Measurements from ENCODE around the gene MICALL1.
"Not testable (repeated sequence)": the region's sequence is repeated elsewhere in the genome, so short reads cannot be mapped to it uniquely, and the experiment has no call there.

The MICALL1 gene

GRCh38 chr22:37961062-37961461 is 55.0 kb downstream of the MICALL1 start:
- DNase-seq, result no peak

DNA sequence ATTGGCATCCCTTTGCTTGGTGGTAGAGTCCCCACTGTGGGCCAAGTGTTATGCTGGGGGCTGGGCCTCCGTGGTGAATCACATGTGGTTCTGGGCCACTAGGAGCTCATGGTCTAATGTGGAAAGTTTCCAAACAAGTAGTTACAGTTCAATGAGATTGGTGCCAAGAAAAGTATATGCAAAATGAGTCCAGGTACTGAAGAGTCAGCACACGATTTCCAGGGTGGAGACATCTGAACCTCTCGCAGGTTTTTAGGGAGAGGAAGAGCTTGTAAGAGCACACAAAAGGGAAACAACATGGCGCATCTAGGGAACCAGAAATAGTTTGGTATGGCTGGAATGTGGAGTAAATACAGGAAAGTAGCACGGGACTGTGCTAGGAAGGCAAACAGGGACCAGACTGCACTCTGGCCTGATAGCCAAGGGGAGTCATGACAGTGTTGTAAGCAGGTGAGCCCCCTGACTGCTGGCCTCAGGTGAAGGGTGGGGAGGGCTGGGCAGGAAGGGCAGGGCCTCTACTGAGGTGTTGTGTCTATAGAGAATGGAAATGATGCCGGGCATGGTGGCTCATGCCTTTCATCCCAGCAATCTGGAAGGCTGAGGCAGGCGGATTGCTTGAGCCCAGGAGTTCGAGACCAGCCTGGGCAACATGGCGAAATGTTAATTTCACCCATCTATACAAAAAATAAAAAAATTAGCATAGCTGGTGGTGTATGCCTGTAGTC is 60.0 kb downstream of the MICALL1 start:
- DNase-seq, result no peak

GRCh38 chr22:37967147-37967546 is 61.0 kb downstream of the MICALL1 start:
- no peak for DNase-seq

- no peak for DNase-seq
These were observed 61.7 kb downstream of the MICALL1 start for GRCh38 chr22:37967637-37968451.

DNA sequence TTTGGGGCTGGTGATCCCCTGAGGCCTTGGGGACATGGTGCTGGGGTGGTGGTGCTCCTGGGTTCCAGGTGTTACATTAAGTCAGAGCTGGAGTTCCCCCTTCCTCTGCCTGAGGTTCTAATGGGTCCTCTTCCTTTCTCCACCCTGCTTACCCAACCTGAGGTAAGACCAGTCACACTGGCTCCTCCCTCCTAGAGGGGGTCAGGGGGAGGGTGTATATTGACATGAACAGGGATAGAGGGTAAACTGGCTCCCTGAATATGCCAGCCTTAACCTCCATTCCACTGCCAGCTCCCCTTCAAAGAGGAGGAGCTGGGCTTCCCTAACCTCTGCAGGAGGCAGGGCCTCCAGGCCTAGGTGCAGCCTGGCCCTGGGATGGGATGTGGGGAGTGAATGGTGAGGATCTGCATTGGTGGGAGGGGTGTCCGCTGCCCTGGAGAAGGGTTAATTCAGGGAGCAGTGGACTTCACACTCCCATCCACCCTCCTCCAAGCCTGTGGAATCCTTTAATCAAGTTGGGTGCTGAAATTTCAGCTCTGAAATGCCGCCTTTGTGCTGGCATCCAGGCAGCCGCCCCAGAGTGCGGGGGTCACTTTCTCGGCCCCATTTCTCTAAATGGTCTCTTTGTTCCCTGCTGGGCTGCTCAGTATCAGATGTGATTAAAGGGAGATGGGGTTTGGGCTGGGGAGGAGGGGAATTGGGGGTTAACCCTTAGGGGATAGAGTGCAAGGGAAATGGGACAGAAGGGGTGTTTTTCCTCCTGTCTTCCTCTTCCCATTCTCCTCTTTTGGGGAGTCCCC is 62.6 kb downstream of the MICALL1 start:
- DNase-seq, result peak; percentile 21

DNA sequence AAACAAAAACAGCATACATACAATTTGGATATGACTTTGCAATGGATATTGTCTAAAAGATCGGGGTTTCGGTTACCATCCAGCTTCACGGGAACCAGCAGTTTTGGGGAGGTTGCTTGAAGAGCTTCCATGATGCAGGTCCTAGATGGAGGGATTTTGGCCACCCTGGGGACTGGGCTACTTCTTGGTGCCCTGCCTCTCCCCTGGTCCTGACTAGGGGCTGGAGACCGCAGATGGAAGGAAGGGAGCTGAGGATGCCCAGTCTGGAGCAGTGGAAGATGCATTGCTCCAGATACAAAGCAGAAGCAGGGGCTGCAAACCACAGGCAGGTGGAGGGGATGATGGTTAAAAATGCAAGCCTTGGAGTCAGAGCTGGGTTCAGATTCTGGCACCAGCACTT is 64.8 kb downstream of the MICALL1 start:
- no peak for DNase-seq

DNA sequence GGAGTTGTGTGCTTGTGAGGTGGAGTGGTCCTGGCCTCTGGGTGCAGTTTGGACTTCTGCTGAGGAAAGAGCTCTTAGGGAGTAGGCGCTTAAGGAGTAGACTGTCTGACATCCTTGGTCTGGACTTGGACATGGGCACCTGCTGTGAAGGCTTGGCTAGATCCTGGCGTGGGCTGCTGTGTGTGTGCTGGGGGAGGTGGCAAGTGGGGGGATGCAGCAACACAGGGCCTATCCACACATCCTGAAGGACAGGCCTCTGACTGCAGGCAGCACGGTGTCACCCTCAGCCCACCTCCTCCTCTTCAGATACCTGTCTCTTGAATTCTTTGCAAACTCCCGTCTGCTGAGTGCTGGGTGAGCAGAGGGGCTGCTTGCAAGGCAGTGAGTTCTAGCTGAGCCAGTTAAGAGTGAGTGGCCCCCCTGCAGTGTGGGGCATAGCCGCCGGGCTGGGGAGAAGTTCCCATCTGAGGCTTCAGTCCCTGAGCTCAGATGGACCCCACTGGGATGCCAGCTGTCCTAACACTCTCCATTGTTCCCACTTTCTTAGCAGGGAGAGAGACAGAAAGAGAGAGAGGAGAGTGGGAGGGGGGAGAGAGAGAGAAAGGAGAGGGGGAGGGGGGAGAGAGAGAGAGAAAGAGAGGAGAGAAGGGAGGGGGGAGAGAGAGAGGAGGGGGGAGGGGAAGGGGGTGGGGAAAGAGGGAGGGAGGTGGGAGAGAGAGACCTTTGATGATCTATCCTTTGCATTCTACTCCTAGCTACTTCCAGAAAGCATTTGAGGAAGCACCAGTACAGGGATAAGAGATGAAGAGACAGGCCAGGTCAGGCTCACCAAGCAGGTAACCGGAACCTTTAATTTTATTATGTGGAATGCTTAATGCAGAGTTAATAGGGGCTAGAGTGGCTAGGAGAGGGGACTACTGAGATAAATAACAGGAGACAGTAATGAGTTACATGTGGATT is 65.7 kb downstream of the MICALL1 start:
- DNase-seq, result peak; percentile 62

DNA sequence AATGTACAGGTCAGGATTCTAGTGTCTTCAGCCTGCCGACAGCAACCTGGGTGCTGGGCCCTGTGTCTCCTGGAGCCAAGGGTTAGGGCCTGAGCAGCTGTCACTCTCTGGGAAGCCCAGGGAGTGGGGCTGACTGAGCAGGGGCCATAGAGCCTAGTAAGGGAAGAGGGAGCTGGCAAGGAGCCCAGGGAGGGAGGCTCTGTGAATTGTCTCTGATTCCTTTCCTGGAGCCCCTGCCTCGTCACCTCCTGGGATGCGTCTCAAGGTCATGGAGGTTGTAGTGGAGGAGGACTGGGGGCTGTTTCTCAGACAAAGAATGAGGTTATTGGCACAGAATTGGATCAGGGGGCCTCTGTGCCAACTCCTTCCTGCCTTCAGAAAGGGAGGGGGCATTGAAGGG is 66.4 kb downstream of the MICALL1 start:
- DNase-seq, result peak; percentile 25

DNA sequence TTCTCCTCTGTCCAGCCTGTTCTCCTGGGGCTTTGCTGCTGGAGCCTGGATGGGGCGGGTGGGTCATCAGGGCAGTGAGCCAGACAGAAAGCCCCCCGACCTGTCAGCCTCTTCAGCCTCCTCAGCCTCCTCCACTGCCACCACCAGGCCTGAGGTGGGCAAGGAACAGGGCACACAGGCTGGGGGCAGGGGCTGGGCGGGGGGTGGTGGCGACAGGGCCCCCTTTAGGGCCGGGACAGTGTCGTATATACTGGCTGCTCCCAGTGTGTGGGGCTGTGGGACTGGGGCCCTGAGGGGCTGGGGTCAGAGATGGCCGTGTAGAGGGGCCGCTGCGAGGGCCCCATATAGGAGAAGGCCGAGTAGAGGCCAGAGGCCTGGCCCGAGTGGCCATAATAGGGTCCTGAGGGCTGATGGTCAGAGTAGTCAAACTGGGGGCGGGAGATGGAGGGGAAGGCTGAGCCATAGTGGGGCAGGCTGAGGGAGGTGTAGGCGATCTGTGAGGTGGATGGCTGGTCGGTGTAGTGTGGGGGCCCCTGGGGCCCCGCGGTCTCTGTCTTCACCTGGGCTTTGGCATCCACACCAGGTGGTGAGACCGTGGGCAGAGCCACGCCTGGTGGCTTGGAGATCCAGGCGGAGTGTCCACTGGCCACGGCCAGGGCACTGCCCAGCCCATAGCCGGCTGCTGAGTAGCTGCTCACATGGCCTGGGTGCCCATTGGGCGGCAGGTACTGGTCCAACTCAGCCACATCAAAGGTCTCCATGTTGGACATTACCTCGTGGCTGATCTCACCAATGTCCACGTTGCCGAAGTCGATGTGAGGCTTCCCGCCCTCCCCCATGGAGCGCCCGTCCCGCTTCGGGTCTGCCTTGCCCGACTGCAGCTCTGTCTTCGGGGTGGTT is 67.4 kb downstream of the MICALL1 start:
- no peak for DNase-seq

- no peak for DNase-seq
These were observed 69.1 kb downstream of the MICALL1 start for GRCh38 chr22:37975153-37975552.

DNA sequence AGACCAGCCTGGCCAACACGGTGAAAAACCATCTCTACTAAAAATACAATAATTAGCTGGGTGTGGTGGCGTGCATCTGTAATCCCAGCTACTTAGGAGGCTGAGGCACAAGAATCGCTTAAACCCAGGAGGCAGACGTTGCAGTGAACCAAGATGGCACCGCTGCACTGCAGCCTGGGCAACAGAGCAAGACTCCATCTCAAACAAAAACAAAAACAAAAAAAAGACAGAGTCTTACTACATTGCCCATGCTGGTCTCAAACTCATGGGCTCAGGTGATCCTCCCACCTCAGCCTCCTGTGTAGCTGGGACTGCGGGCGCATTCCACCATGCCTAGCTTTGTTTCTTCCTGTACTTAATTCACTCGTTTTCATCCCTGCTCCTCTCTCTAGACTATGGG is 69.9 kb downstream of the MICALL1 start:
- not testable (repeated sequence) for DNase-seq

GRCh38 chr22:37976547-37976946 is 70.5 kb downstream of the MICALL1 start:
- DNase-seq, result no peak

DNA sequence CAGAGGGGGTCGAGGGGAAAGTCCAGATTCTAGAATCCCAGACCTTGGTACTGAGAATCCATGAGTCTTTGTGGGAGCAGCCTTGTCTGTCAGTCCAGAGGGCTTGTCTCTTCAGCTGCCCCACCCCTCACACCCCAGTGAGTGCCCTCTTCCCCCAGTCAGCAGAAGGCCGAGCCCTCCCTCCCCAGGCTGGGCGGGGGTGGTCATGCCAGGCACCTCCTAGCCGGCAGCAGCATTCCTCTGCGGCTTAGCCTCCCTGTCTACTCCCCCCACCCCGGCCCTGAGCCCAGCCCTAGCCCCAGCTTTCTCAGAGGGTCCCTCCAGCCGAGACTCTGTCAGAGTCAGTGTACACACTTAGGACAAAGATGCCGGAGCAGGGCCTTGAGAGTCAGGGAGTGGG is 73.7 kb downstream of the MICALL1 start:
- DNase-seq, result peak; percentile 31

DNA sequence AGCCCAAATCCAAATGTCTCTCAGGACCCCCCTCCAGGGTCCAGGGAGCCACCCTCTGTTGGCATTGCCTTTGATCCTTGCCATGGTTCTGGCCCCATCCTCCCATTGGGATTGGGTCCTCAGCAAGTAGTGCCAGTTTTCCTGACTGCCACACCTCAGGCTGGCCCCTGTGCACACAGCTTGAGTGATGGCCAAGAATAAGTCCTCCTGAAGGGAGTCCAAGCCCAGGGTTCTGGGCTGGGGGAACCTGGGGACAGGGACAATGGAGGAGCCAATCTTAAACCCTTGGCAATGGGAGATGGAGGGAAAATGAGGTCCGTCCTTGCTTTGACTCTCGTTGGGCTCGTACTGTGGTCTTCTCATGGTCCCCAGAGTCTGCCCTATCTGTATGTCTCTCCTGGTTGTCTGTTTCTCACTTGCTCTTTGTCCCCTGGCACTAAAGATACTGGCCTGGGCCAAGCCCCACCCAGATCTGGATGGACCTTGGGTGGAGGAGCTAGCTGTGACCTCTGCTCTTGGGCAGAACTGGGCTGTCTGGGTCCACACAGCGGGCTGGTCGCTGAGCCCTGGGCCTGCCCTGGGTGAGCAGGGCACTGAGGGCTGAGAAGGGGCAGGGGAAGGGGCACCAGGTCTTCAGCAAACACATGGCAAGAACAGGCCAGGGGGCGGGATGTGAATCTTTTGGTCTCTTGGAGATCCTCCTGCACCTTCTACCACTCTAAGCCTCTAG is 75.3 kb downstream of the MICALL1 start:
- DNase-seq, result no peak

GRCh38 chr22:37982151-37982785 is 76.2 kb downstream of the MICALL1 start:
- no peak for DNase-seq

DNA sequence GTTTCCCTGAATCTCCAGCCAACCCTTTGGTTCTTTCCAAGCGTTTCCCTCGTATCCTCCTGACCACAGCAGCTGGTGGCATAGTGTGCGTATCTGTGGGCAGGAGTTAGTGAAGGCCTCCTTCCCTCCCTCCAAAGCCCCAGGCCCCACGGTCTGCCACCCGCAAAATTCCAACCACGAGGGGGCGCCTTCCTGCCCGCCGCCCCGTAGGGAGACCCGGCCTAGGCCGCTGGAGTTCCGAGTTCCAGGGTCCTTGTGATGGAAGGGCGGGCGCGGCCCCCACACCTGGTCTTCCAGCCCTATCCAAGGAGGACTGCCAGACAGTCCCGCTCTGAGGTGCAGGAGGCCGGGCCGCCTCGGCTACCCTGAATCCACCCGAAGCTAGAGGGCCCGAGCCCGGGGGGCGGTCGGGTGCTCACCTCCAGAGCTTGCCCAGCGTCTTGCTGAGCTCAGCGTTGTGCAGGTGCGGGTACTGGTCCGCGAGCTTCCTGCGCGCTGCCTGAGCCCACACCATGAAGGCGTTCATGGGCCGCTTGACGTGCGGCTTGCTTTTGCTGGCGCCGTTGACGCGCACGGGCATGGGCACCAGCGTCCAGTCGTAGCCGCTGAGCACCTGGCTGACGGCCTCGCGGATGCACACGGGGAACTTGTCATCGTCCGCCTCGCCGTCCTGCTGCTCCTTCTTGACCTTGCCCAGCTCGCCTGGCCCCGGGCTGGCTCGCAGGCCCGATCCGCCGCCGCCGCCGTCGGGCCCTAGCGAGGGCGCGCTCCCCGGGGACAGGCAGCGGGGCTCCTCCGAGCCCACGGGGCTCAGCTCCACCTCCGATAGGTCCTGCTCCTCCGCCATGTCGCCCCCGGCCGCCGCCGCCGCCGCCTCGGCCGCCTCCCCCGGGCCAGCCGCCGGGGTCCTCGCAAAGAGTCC is 77.1 kb downstream of the MICALL1 start:
- DNase-seq, result peak; percentile 42

- peak; percentile 39 for DNase-seq
These were observed 78.0 kb downstream of the MICALL1 start, which contains the start of gene SOX10 for GRCh38 chr22:37983860-37984791. Gene SOX10, minus strand, starts transcription at chr22:37984555. Its CDS starts 771 bp downstream, at chr22:37983784.
